K562 (cell line): ENCODE data around the gene ARID3A.

Experiments used
- ATF3 ChIP-seq, 2 experiments: fragments of 450-650 bp in 1 of 2; sonication (generic) in 1 of 2; formaldehyde crosslinking in 1 of 2; IDR thresholded peaks in 1 of 2; conservative IDR thresholded peaks in 1 of 2; 2 replicates each; pipeline versions ENCODE4 v1.6.1 to v1.8.1; 2016 to 2023; ENCODE audit warnings: mild to moderate bottlenecking in 2 of 2, moderate library complexity in 2 of 2, inconsistent platforms in 1 of 2, missing genetic modification reagents in 1 of 2
- GATA2 ChIP-seq: sonication (generic); formaldehyde crosslinking; IDR thresholded peaks from 2 replicates; pipeline ENCODE4 v1.4.0; 2020; ENCODE audit warnings: mild to moderate bottlenecking, missing genetic modification reagents
- RAD21 ChIP-seq, 2 experiments: fragments of 250-450 bp in 1 of 2; fragments of 450-650 bp in 1 of 2; sonication (Bioruptor Pico) in 1 of 2; formaldehyde crosslinking in 1 of 2; IDR thresholded peaks in 1 of 2; conservative IDR thresholded peaks in 1 of 2; 2 replicates each; pipeline versions ENCODE4 v1.4.0 to v1.8.0; 2020 to 2022; ENCODE audit warnings: mild to moderate bottlenecking in 2 of 2, moderate library complexity in 1 of 2

- TF ChIP-seq RAD21 (CRISPR knock-in tag; conservative IDR thresholded peaks at IDR 0.05 in 1 of 2, IDR thresholded peaks at IDR 0.05 in 1 of 2) (no peak), ATF3 (IDR thresholded peaks at IDR 0.05) (no peak), ATF3 (CRISPR knock-in tag; conservative IDR thresholded peaks at IDR 0.05) (no peak), GATA2 (CRISPR knock-in tag) (no peak)
These were observed 53.5 kb downstream of the ARID3A start for GRCh38 chr19:979318-979741.
